GOT3 (cell line): ENCODE results near the gene TRIM44.

Source experiments
- DNase-seq: peaks from one replicate; lab custom pipeline; 2025; ENCODE audit warnings: mixed read lengths; lab: John Stamatoyannopoulos, UW

Gene TRIM44, protein sequence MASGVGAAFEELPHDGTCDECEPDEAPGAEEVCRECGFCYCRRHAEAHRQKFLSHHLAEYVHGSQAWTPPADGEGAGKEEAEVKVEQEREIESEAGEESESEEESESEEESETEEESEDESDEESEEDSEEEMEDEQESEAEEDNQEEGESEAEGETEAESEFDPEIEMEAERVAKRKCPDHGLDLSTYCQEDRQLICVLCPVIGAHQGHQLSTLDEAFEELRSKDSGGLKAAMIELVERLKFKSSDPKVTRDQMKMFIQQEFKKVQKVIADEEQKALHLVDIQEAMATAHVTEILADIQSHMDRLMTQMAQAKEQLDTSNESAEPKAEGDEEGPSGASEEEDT

DNA sequence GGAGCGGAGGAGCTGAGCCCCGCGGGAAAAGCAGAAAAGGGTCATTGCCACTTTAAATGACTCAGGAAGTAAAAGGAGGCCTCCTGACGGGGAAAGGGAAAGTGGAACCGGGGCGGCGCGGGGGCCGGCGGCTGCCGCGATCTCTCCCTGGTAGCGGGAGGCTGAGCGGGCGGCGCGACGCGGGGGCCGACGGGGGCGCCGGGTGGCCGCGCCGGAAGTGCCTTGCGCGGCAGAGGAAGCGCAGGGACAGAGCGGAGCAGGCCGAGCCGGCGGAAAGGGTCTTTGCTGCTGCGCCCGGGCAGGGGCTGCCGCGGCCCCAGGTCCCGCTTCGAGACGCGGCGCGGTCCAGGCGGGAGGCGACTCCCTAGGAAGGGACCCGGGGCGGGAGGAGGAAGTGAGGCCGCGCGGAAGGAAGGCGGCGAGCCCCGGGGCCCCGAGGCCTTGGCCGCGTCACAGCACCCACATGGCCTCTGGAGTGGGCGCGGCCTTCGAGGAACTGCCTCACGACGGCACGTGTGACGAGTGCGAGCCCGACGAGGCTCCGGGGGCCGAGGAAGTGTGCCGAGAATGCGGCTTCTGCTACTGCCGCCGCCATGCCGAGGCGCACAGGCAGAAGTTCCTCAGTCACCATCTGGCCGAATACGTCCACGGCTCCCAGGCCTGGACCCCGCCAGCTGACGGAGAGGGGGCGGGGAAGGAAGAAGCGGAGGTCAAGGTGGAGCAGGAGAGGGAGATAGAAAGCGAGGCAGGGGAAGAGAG lies at the start of gene TRIM44:
Gene TRIM44 (plus strand): TSS at position 127 of the 759 bp plus-strand sequence. CDS start 337 bp downstream, at position 464.
- DNase-seq: peak; percentile 48

DNA sequence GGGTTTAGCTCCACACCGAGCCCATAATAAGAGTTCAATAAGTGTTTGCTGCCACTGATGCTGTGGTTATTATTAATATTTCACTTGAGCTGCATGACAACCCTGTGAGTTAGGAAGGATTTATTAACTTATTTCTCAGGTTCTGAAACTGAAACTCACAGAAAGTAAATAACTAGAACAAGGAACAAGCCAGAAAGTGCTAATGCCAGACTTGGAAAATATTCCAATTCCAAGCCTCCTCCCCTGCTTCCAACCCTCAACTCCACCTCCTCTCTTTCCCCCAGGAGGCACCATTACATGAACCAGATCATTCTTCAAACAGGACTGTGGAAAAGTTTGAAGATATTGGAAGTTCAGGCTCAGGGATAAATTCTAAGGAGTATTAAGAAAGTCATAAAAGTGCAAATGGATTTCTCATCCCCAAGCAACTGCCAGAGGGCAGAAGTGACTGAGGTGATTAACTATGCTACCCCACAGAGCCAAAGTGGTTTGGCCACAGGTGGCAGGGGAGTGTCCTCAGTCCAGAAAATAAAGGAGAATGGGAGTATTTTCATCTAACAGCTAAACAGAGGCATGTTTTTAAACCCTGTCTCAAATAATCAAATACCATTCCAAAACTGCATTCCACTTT lies 47.5 kb upstream of the TRIM44 start:
- DNase-seq: no peak

DNA sequence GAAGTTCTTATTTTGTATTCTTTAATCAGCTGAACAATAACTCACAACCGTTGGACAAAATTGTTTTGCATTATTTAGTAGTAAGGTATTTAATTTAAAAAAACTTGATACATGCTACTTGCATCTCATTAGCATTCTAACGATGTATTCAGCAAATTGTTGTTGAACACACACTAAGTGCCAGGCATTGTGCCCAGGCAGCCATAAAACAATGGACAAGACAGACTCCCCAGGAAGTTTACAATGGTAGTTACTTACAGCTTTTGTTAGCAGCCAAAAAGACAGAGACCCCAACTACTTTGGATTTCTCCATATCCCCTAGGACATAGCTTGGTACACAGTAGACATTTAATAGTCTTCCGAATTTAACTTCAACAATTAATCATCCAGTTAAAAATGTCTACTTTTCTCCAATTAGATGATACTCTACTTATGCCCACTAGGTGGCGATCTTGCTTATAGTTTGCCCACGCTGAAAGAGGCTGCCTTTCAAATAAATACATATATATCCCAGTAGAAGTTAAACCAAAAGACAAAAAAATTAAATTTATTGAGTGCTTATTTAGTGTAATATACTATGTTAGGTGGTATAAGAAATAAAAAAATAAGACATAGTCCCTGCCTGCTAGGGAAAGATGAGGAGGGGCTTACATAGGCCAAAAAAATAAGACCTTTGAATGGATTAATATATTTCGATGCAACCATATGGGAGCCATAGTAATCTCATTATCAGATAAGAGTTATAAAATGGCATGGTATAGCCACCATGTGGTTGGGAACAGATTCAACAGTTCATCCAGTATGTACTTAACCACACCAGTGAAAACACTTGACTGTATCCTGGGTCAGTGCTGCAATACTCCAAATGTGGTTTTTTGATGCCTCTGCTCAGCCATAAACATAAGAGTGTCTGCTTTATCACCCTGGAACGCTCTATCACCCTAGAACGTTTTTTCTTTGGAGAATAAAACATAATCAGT lies 46.4 kb upstream of the TRIM44 start:
- no peak for DNase-seq

GRCh38 chr11:35617316-35617686 lies 45.3 kb upstream of the TRIM44 start:
- no peak for DNase-seq

- peak; percentile 18 for DNase-seq
Observed at GRCh38 chr11:35617687-35618496, 44.7 kb upstream of the TRIM44 start, which contains the start of gene FJX1. FJX1 (plus strand) TSS chr11:35618460; CDS start chr11:35618637, 177 bp downstream.

DNA sequence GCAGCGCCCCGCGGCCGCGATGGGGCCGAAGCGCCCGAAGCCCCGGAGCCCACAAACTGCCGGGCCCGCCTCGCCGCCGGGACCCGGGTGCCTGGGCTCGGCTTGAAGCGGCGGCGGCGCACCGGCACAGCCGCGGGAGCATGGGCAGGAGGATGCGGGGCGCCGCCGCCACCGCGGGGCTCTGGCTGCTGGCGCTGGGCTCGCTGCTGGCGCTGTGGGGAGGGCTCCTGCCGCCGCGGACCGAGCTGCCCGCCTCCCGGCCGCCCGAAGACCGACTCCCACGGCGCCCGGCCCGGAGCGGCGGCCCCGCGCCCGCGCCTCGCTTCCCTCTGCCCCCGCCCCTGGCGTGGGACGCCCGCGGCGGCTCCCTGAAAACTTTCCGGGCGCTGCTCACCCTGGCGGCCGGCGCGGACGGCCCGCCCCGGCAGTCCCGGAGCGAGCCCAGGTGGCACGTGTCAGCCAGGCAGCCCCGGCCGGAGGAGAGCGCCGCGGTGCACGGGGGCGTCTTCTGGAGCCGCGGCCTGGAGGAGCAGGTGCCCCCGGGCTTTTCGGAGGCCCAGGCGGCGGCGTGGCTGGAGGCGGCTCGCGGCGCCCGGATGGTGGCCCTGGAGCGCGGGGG lies 44.0 kb upstream of the TRIM44 start:
- DNase-seq: no peak

DNA sequence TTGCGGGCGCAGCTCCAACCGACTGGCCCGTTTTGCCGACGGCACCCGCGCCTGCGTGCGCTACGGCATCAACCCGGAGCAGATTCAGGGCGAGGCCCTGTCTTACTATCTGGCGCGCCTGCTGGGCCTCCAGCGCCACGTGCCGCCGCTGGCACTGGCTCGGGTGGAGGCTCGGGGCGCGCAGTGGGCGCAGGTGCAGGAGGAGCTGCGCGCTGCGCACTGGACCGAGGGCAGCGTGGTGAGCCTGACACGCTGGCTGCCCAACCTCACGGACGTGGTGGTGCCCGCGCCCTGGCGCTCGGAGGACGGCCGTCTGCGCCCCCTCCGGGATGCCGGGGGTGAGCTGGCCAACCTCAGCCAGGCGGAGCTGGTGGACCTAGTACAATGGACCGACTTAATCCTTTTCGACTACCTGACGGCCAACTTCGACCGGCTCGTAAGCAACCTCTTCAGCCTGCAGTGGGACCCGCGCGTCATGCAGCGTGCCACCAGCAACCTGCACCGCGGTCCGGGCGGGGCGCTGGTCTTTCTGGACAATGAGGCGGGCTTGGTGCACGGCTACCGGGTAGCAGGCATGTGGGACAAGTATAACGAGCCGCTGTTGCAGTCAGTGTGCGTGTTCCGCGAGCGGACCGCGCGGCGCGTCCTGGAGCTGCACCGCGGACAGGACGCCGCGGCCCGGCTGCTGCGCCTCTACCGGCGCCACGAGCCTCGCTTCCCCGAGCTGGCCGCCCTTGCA lies 43.3 kb upstream of the TRIM44 start:
- no peak for DNase-seq

- no peak for DNase-seq
Observed at GRCh38 chr11:35619855-35620640, 42.5 kb upstream of the TRIM44 start.

- no peak for DNase-seq
Observed at GRCh38 chr11:35620795-35621194, 41.8 kb upstream of the TRIM44 start.

GRCh38 chr11:35621620-35622019 lies 41.0 kb upstream of the TRIM44 start:
- DNase-seq: no peak

- no peak for DNase-seq
Observed at GRCh38 chr11:35622070-35622469, 40.5 kb upstream of the TRIM44 start.

DNA sequence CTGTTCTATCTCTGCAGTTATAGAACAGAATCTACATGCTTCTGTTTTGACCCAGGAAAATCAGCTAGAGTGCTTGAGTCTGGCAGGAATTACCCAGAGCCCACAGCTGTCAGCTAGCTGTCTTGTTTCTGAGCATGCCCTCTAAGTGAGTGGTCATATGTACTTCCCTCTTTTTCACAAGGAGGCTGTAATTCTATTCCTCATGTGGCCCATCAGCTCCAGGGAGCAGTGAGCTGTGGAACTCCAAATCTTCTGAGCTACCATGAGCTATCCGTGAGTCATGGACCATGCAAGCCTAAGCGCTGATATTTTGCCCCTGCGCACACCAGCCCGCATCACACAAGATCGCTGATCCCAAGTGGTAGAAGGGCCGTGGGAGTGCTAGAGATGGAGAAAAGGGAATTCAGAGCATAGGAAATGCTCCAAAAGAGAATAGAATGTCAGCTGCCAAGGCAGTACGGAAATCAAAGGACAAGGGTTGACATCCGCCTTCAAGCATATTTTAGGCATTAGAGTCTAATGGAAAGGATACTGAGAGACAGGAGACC lies 38.9 kb upstream of the TRIM44 start:
- no peak for DNase-seq

DNA sequence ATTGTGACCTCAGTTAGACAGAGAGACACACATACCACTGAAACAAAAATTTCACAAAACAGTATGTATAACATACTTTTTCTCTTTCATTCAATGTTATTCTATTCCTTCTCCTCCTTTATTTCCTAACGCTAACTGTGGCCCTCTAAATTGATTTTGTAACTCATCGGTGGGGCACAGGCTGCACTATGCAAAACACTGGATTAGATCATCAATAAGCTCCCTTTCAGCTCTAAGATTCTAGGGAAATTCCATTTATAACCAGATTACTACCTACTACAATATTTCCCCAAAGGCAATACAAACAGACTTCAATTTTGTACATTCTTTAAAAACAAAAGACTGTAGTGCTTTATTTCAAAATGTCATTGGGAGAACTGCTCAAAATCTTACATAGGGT lies 38.3 kb upstream of the TRIM44 start:
- DNase-seq: no peak

DNA sequence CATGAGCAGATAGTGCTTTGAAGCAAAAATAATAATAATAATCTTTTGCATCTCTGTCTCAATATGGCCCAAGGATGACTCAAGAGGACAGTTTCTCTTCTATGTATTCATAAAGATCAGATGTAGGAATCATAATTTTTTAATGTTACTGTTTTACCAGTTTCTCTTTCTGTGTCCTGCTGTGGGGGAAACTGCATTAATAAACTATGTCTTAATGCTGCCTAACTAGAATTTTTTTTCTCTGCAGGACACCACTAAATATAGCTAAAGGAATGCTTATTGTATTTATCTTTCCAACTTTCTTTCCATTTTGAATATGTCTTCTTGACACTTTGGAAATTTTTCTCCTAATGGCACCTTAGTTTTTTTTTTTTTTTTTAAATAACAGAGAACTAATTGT lies 37.8 kb upstream of the TRIM44 start:
- no peak for DNase-seq

- DNase-seq: no peak
Observed at GRCh38 chr11:35626501-35626900, 36.1 kb upstream of the TRIM44 start.

- no peak for DNase-seq
Observed at GRCh38 chr11:35629511-35629910, 33.1 kb upstream of the TRIM44 start.

DNA sequence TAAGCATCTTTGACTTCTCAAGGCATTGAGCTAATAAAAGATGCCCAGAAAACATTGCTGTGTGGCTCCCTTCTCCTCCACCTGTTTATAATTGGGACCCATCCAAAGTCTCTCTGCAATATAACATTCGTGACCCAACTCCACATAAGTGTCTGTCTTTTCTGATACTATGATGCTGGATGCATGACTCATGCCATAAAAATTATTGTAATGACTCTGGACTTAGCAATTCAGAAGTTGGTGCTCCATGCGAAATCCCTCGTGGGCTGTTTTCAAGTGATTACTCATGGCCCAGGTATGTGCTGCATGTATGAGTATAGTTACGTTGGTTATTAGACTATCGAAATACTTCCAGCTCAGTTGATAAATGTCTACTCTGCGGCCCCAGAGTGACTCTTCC lies 32.7 kb upstream of the TRIM44 start:
- DNase-seq: no peak

DNA sequence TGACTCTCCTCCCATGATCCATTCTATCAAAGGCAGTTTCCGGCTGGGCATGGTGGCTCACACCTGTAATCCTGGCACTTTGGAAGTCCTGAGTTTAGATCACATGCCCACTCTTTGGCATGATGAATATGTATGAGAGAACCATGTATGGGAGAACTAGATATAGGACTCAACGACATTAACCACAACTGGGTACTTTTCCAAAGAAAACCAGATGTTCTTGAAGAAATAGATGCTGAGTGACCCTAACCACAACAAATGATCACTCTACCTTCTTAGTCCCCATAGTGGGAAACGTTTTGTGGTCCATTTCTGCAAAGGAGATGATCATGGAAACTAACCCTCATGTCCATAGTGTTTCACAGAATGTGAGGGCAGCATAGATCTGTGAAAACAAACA lies 30.7 kb upstream of the TRIM44 start:
- no peak for DNase-seq

DNA sequence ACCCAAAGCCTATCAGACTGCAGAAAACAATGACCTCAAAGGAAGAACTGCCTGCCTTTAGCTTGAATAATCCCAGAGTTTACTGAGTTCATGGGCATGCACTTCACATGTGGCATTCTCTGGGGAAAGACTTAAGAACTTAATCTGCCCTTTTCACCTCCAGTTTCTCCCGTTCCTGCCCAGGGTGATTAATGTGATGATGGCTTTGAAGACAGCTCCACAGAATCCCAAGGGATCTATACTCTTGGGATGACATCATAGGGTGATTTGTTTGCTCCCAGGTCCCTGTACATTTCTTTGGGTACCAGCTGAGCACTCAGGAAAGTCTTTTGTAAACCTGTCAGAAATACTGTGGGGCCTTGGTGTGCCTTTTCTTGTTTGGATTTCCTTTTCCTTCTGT lies 30.3 kb upstream of the TRIM44 start:
- DNase-seq: no peak
